Psoas muscle (tissue), 8 donors: ENCODE results near the gene HACD1. TPM values are rescaled to one million over a fixed set of nuclear protein-coding genes. Genes with fewer than 3 reads are reported as not detected.

ENCODE experiments used
- ATAC-seq, 4 donors: fragments of 200-7000 bp; cut with Tn5 transposase; one replicate each; pipeline ENCODE4 v1.9.1; 2020; ENCODE audit warnings: moderate library complexity in 3 of 4, mild to moderate bottlenecking in 2 of 4
- DNase-seq, 2 donors: peaks; one replicate each; pipeline ENCODE4 v3.0.0-alpha.2; 2020
- H3K27ac ChIP-seq: fragments of 200-600 bp; one replicate; pipeline ENCODE4 v1.8.0; 2022
- H3K27me3 ChIP-seq, 3 donors: fragments of 200-600 bp in 1 of 3; one replicate each; pipeline versions ENCODE4 v1.6.1 to v1.8.0; 2013 to 2022; ENCODE audit warnings: low read length in 2 of 3, mild to moderate bottlenecking in 2 of 3, moderate library complexity in 1 of 3; ENCODE audit not compliant: insufficient read depth in 3 of 3
- H3K36me3 ChIP-seq, 2 donors: fragments of 200-600 bp in 1 of 2; one replicate each; pipeline versions ENCODE4 v1.6.1 to v1.8.0; 2013 to 2022; ENCODE audit warnings: low read depth in 1 of 2, mild to moderate bottlenecking in 1 of 2, moderate library complexity in 1 of 2; ENCODE audit not compliant: insufficient read depth in 1 of 2
- H3K4me1 ChIP-seq: fragments of 200-600 bp; one replicate; pipeline ENCODE4 v1.8.0; 2022
- H3K4me3 ChIP-seq: fragments of 200-600 bp; one replicate; pipeline ENCODE4 v1.8.0; 2022; ENCODE audit warnings: mild to moderate bottlenecking
- H3K9me3 ChIP-seq: fragments of 200-600 bp; one replicate; pipeline ENCODE4 v1.8.0; 2022
- CTCF ChIP-seq: fragments of 200-600 bp; IDR thresholded peaks from one replicate; pipeline ENCODE4 v1.8.0; 2022; ENCODE audit warnings: antibody characterized with exemption
- WGBS, 3 donors: extraction: QIAGEN DNeasy Blood & Tissue Kit; methylation state at CpG; one replicate each; pipeline versions ENCODE4 v1.1.6 to v1.1.7; 2013; 5-methylcytosine and 5-hydroxymethylcytosine counted together
- intact Hi-C, 2 donors: fragments of 100-400 bp; cut with DNase I; formaldehyde crosslinking; loops; one replicate each; pipeline versions ENCODE4 v1.11.0 to v1.14.2; 2022
- polyA plus RNA-seq, 3 donors: library from polyadenylated mRNA; stranded (reverse); fragments of 200-250 nt; gene quantifications; one replicate each; pipeline ENCODE4 v1.2.3, GENCODE V29; 2013
- total RNA-seq, 4 donors: library from RNA; stranded (reverse); fragmentation: NEBNext Ultra II Directional in 2 of 4; extraction: Animal tissue kit (Norgen Biotek cat#: 25700) in 2 of 4; gene quantifications; one replicate each; pipeline versions ENCODE4 v1.2.1 to v1.2.4, GENCODE V29; 2021 to 2023
- donor health status: healthy with polysubstance abuse.
- donor health status: DM: no; HTN: no; CAD: no; lungs with moderate emphysema.
- donor health status: Bipolar disorder and iron deficiency.
- donor health status: healthy.
- donor health status: DM: yes; HTN: yes; CAD: no.
- donor health status: DM: no; HTN: no; CAD: no.
- donor health status: DM: no; HTN: no; CAD: no.
- donor health status: DM: yes; HTN: yes; CAD: no.

The HACD1 gene
- total and polyA plus RNA-seq, 7 donors: 23.4 to 61.8 (median 35.7) TPM

DNA sequence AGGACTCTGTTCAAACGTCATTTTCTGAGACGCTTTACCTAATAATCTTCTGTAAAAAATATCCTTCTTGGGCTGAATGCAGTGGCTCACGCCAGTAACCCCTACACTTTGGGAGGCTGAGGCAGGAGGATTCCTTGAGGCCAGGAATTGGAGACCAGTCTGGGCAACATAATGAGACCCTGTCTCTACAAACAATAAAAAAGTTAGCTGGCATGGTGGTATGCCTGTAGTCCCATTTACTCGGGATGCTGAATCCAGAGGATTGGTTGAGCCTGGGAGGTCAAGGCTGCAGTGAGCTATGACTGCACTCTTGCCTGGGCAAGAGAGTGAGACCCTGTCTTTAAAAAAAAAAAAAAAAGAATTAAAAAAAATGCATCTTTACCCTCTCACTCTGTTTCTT, 31.9 kb upstream of the HACD1 start:
- H3K4me3 ChIP-seq: no peak overlapping the region
- ATAC-seq: no peak
- peaks cover 0 to 3% of the 10 kb centered on the region in 2 donors for H3K36me3 ChIP-seq
- H3K4me1 ChIP-seq: peaks cover 75% of the 10 kb centered on the region
- no peak for TF ChIP-seq CTCF
- intact Hi-C loops: no loop called here
- no peak overlapping the region for H3K27ac ChIP-seq
- no peak for DNase-seq
- no peaks in the 10 kb centered on the region for H3K9me3 ChIP-seq
- no peaks in the 10 kb centered on the region for H3K27me3 ChIP-seq
- WGBS, 3 donors: 88 to 96% (median 91%) methylated on average over 4 of the region's 4 CpGs

- Histone ChIP-seq H3K27me3 (no peaks in the 10 kb centered on the region), H3K4me1 (peaks cover 69% of the 10 kb centered on the region), H3K4me3 (no peak overlapping the region), H3K36me3 (peaks cover 0 to 3% of the 10 kb centered on the region in 2 donors), H3K27ac (no peak overlapping the region), H3K9me3 (no peaks in the 10 kb centered on the region)
- no peak for TF ChIP-seq CTCF
- WGBS, 3 donors: 90% methylated on average over 10 of the region's 10 CpGs
- intact Hi-C loops: no loop called here
- DNase-seq (no peak), ATAC-seq (no peak)
Measured at GRCh38 chr10:17648243-17649035, 31.3 kb upstream of the HACD1 start.

DNA sequence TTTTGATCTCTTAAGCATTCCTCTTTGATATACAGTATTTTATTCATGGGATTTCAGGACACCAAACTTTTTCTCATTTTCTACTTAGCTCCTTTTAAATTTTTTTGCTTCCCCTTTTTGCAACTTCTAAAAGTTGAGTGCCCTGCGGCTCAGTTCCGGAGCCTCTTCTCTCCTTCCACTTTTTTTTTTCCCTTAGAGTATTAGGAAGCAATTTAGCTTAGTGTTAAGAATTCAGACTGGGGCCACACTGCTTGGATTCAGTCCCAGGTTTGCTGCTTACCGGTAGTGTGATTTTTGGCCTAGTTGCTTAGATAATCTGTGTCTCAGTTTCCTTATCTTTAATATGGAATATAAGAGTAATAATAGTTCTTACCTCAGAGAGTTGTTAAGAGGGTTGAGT, 30.2 kb upstream of the HACD1 start:
- DNase-seq (no peak), ATAC-seq (no peak)
- peaks cover 0 to 3% of the 10 kb centered on the region in 2 donors for H3K36me3 ChIP-seq
- peak overlapping the region; percentile 90 for H3K4me3 ChIP-seq
- peaks cover 60% of the 10 kb centered on the region for H3K4me1 ChIP-seq
- no peak overlapping the region for H3K27ac ChIP-seq
- no peak for TF ChIP-seq CTCF
- no peaks in the 10 kb centered on the region for H3K9me3 ChIP-seq
- 59 to 70% (median 60%) methylated on average over 3 of the region's 3 CpGs for WGBS, 3 donors
- H3K27me3 ChIP-seq: no peaks in the 10 kb centered on the region
- intact Hi-C loops: no loop called here

DNA sequence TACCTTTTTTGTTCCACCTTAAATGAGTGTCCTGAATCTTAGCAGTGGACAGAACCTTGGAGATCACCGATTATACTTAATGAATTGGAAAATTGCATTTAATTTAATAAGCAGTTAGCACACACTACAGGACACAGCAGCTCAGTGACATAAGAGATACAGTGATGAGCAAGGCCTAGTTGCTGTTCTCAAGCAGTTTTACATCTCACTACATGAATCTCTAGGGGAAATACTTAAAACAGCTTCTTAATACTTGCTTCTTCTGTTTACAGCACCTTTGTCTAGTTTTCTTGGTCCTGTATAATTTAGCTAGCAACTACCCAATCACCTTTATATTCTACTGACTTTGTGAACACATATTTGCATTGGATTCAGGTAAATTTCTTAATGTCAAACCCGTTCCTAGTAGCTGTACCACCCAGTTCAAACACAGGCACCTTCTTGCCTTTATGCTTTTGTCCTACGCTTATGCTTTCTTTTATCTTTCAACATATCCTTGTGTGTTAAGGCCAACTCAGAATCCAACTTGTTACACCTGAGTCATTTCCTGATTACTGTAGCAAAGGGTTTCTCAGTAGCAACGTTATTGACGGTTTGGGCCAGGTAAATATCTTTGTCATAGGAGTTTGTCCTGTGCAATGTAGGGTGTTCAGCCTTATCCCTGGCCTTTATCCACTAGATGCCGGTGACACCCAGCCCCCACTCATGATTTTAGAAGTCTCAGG, 28.6 kb upstream of the HACD1 start:
- no peak for TF ChIP-seq CTCF
- peaks cover 46% of the 10 kb centered on the region for H3K4me1 ChIP-seq
- H3K36me3 ChIP-seq: peaks cover 0 to 3% of the 10 kb centered on the region in 2 donors
- WGBS, 3 donors: 65 to 70% (median 66%) methylated on average over 6 of the region's 6 CpGs
- H3K4me3 ChIP-seq: peak overlapping the region; percentile 90
- no peaks in the 10 kb centered on the region for H3K9me3 ChIP-seq
- intact Hi-C loops: no loop called here
- H3K27ac ChIP-seq: peak overlapping the region; percentile 99
- no peaks in the 10 kb centered on the region for H3K27me3 ChIP-seq
- ATAC-seq (no peak), DNase-seq (no peak)
